SK-N-SH treated with all-trans-retinoic acid at 6 μM for 48 hours (cell line): ENCODE measurements around the gene EDNRB.

Experiments used
- ATAC-seq: fragments of 200-7000 bp; cut with Tn5 transposase; 3 replicates; pipeline ENCODE4 v1.9.1; 2020; ENCODE audit warnings: mild to moderate bottlenecking, moderate library complexity
- ARNTL ChIP-seq: fragments of 450-650 bp; formaldehyde crosslinking; IDR thresholded peaks from 2 replicates; pipeline ENCODE4 v1.5.0; 2020; ENCODE audit warnings: low read depth, mild to moderate bottlenecking, moderate library complexity, borderline replicate concordance
- BACH2 ChIP-seq: fragments of 250-450 bp; sonication (Bioruptor Pico); IDR thresholded peaks from 2 replicates; pipeline ENCODE4 v1.9.0; 2021; ENCODE audit warnings: mild to moderate bottlenecking, borderline replicate concordance
- CREB5 ChIP-seq: fragments of 250-450 bp; sonication (Bioruptor Pico); IDR thresholded peaks from 2 replicates; pipeline ENCODE4 v1.5.1; 2020; ENCODE audit warnings: low read depth, mild to moderate bottlenecking, moderate library complexity
- CSRNP3 ChIP-seq: fragments of 250-450 bp; sonication (Bioruptor Pico); IDR thresholded peaks from 2 replicates; pipeline ENCODE4 v1.5.1; 2021; ENCODE audit warnings: mild to moderate bottlenecking, moderate library complexity
- ESRRG ChIP-seq: fragments of 250-450 bp; sonication (Bioruptor Pico); IDR thresholded peaks from 2 replicates; pipeline ENCODE4 v1.6.1; 2021; ENCODE audit warnings: mild to moderate bottlenecking
- GLIS3 ChIP-seq: fragments of 250-450 bp; sonication (Bioruptor Pico); IDR thresholded peaks from 2 replicates; pipeline ENCODE4 v1.5.0; 2020; ENCODE audit warnings: mild to moderate bottlenecking, moderate library complexity
- ISL1 ChIP-seq: fragments of 250-450 bp; sonication (Bioruptor Pico); IDR thresholded peaks from 2 replicates; pipeline ENCODE4 v2.1.2; 2022; ENCODE audit warnings: mild to moderate bottlenecking, moderate library complexity
- OSR1 ChIP-seq: fragments of 250-450 bp; sonication (Bioruptor Pico); IDR thresholded peaks from 2 replicates; pipeline ENCODE4 v1.8.0; 2022; ENCODE audit warnings: moderate library complexity, mild to moderate bottlenecking, inconsistent platforms
- PATZ1 ChIP-seq: fragments of 250-450 bp; sonication (Bioruptor Pico); IDR thresholded peaks from 2 replicates; pipeline ENCODE4 v1.8.0; 2020; ENCODE audit warnings: mild to moderate bottlenecking, moderate library complexity, borderline replicate concordance
- PPARA ChIP-seq: fragments of 250-450 bp; sonication (Bioruptor Pico); IDR thresholded peaks from 2 replicates; pipeline ENCODE4 v1.5.0; 2020; ENCODE audit warnings: mild to moderate bottlenecking, borderline replicate concordance
- RARB ChIP-seq: fragments of 250-450 bp; sonication (Bioruptor Pico); IDR thresholded peaks from 2 replicates; pipeline ENCODE4 v1.8.0; 2021; ENCODE audit warnings: mild to moderate bottlenecking, moderate library complexity
- SNAI2 ChIP-seq: fragments of 250-450 bp; sonication (Bioruptor Pico); IDR thresholded peaks from 2 replicates; pipeline ENCODE4 v1.5.0; 2020; ENCODE audit warnings: mild to moderate bottlenecking, moderate library complexity
- TCF4 ChIP-seq: fragments of 250-450 bp; sonication (Bioruptor Pico); IDR thresholded peaks from 2 replicates; pipeline ENCODE4 v1.8.0; 2021; ENCODE audit warnings: mild to moderate bottlenecking, moderate library complexity, borderline replicate concordance
- TOX ChIP-seq: fragments of 250-450 bp; sonication (Bioruptor Pico); IDR thresholded peaks from 2 replicates; pipeline ENCODE4 v1.8.0; 2021; ENCODE audit warnings: mild to moderate bottlenecking, moderate library complexity, borderline replicate concordance
- TSHZ2 ChIP-seq: fragments of 250-450 bp; sonication (Bioruptor Pico); IDR thresholded peaks from 2 replicates; pipeline ENCODE4 v1.5.0; 2020; ENCODE audit warnings: mild to moderate bottlenecking, moderate library complexity
- ZC3H10 ChIP-seq: fragments of 250-450 bp; sonication (Bioruptor Pico); IDR thresholded peaks from 2 replicates; pipeline ENCODE4 v1.5.1; 2021; ENCODE audit warnings: mild to moderate bottlenecking, moderate library complexity
- ZFP3 ChIP-seq: fragments of 250-450 bp; sonication (Bioruptor Pico); IDR thresholded peaks from 2 replicates; pipeline ENCODE4 v1.5.0; 2020; ENCODE audit warnings: mild to moderate bottlenecking, moderate library complexity
- ZFP30 ChIP-seq: fragments of 450-650 bp; formaldehyde crosslinking; IDR thresholded peaks from 2 replicates; pipeline ENCODE4 v1.5.0; 2022; ENCODE audit warnings: mild to moderate bottlenecking, moderate library complexity
- ZNF565 ChIP-seq: fragments of 450-650 bp; formaldehyde crosslinking; conservative IDR thresholded peaks from 2 replicates; pipeline ENCODE4 v1.5.0; 2020; ENCODE audit warnings: low read depth, mild to moderate bottlenecking, moderate library complexity
- ZNF8 ChIP-seq: fragments of 450-650 bp; formaldehyde crosslinking; IDR thresholded peaks from 2 replicates; pipeline ENCODE4 v1.5.0; 2020; ENCODE audit warnings: mild to moderate bottlenecking, moderate library complexity
- TF ChIP-seq, protein P1 (sequence below): fragments of 250-450 bp; sonication (Bioruptor Pico); IDR thresholded peaks from 2 replicates; pipeline ENCODE4 v1.8.0; 2021; ENCODE audit warnings: low read depth, mild to moderate bottlenecking, moderate library complexity, borderline replicate concordance

The EDNRB gene

DNA sequence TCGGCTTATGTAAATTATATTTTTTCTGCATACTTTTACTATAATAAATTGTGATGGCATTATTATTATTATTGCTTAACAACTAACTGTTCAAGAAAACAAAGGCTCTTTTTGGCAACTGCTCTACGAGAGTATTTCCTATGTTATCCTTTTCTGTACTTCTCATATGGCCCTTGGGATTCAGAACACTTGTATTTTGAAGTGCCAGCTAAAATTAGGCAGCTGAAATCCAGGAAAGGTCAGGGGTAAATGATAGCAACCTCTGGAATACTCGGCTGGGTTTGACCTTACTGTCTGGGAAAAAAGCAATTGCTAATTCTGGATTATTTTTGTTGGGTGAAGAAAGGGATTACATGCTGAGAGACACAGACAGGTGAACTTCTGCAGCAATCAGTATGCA is 23.9 kb downstream of the EDNRB start:
- TF ChIP-seq BACH2 (CRISPR knock-in tag): no peak
- TF ChIP-seq GLIS3: no peak
- TF ChIP-seq RARB (CRISPR knock-in tag): no peak
- TF ChIP-seq ESRRG (CRISPR knock-in tag): no peak
- no peak for TF ChIP-seq ARNTL
- TF ChIP-seq ZNF565 (CRISPR knock-in tag): no peak
- TF ChIP-seq, protein P1, sequence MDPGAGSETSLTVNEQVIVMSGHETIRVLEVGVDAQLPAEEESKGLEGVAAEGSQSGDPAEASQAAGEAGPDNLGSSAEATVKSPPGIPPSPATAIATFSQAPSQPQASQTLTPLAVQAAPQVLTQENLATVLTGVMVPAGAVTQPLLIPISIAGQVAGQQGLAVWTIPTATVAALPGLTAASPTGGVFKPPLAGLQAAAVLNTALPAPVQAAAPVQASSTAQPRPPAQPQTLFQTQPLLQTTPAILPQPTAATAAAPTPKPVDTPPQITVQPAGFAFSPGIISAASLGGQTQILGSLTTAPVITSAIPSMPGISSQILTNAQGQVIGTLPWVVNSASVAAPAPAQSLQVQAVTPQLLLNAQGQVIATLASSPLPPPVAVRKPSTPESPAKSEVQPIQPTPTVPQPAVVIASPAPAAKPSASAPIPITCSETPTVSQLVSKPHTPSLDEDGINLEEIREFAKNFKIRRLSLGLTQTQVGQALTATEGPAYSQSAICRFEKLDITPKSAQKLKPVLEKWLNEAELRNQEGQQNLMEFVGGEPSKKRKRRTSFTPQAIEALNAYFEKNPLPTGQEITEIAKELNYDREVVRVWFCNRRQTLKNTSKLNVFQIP (CRISPR knock-in tag): no peak
- no peak for TF ChIP-seq ISL1
- TF ChIP-seq PATZ1 (CRISPR knock-in tag): no peak
- TF ChIP-seq ZC3H10 (CRISPR knock-in tag): no peak
- no peak for TF ChIP-seq CSRNP3
- TF ChIP-seq ZFP3 (CRISPR knock-in tag): no peak
- no peak for TF ChIP-seq PPARA
- TF ChIP-seq ZNF8 (CRISPR knock-in tag): no peak
- ATAC-seq: no peak

GRCh38 chr13:77893066-77893465 is 25.6 kb downstream of the EDNRB start:
- no peak for TF ChIP-seq BACH2 (CRISPR knock-in tag)
- TF ChIP-seq TCF4 (CRISPR knock-in tag): no peak
- TF ChIP-seq OSR1 (CRISPR knock-in tag): no peak
- TF ChIP-seq ARNTL: no peak
- no peak for TF ChIP-seq TSHZ2 (CRISPR knock-in tag)
- no peak for TF ChIP-seq ZNF565 (CRISPR knock-in tag)
- TF ChIP-seq RARB (CRISPR knock-in tag): no peak
- no peak for TF ChIP-seq TOX (CRISPR knock-in tag)
- no peak for TF ChIP-seq GLIS3
- TF ChIP-seq SNAI2 (CRISPR knock-in tag): no peak
- TF ChIP-seq CREB5: no peak
- TF ChIP-seq CSRNP3: no peak
- TF ChIP-seq ZFP30 (CRISPR knock-in tag): no peak
- no peak for TF ChIP-seq PATZ1 (CRISPR knock-in tag)
- TF ChIP-seq, protein P1 (CRISPR knock-in tag): no peak
- no peak for TF ChIP-seq ZNF8 (CRISPR knock-in tag)
- no peak for TF ChIP-seq PPARA
- TF ChIP-seq ZFP3 (CRISPR knock-in tag): no peak
- no peak for ATAC-seq
